Measurements from ENCODE around the gene ANXA2.

The ANXA2 gene

GRCh38 chr15:60387321-60387720 lies 10.5 kb downstream of the ANXA2 start:
- DNase-seq (ENCODE audit: low read depth, low spot score) = no peak
- no peak overlapping the region for H3K9ac ChIP-seq (ENCODE audit: insufficient read length, low read depth)
- TF ChIP-seq SUZ12 (IDR thresholded peaks at IDR 0.05; ENCODE audit: extremely low read depth, insufficient read depth, insufficient read length) (no peak), ZNF274 (IDR thresholded peaks at IDR 0.05; ENCODE audit: low read depth, low read length) (no peak), YY1 (IDR thresholded peaks at IDR 0.05; ENCODE audit: insufficient read depth, insufficient read length) (no peak)
- no peaks in the 10 kb centered on the region for H3K9me3 ChIP-seq (ENCODE audit: insufficient read depth, low read length)
- H3K4me1 ChIP-seq (ENCODE audit: insufficient read depth, insufficient read length) = peaks cover 3% of the 10 kb centered on the region
- H3K4me3 ChIP-seq (ENCODE audit: insufficient read length, low read depth) = no peak overlapping the region
- H3K27me3 ChIP-seq (ENCODE audit: insufficient read depth, insufficient read length) = no peaks in the 10 kb centered on the region
- H3K36me3 ChIP-seq (ENCODE audit: insufficient read depth, insufficient read length, low read length) = peaks cover 88% of the 10 kb centered on the region

- H3K4me3 ChIP-seq (ENCODE audit: insufficient read length, low read depth) = no peak overlapping the region
- H3K36me3 ChIP-seq (ENCODE audit: insufficient read depth, insufficient read length, low read length) = peaks cover 89% of the 10 kb centered on the region
- TF ChIP-seq SUZ12 (IDR thresholded peaks at IDR 0.05; ENCODE audit: extremely low read depth, insufficient read depth, insufficient read length) (no peak), YY1 (IDR thresholded peaks at IDR 0.05; ENCODE audit: insufficient read depth, insufficient read length) (no peak), ZNF274 (IDR thresholded peaks at IDR 0.05; ENCODE audit: low read depth, low read length) (no peak)
- no peak for DNase-seq (ENCODE audit: low read depth, low spot score)
- H3K27me3 ChIP-seq (ENCODE audit: insufficient read depth, insufficient read length) = no peaks in the 10 kb centered on the region
- H3K9ac ChIP-seq (ENCODE audit: insufficient read length, low read depth) = no peak overlapping the region
- H3K9me3 ChIP-seq (ENCODE audit: insufficient read depth, low read length) = no peaks in the 10 kb centered on the region
- peaks cover 3% of the 10 kb centered on the region for H3K4me1 ChIP-seq (ENCODE audit: insufficient read depth, insufficient read length)
Measured at GRCh38 chr15:60386615-60387014, 11.2 kb downstream of the ANXA2 start.

GRCh38 chr15:60385620-60386552 lies 11.9 kb downstream of the ANXA2 start:
- TF ChIP-seq YY1 (IDR thresholded peaks at IDR 0.05; ENCODE audit: insufficient read depth, insufficient read length) (no peak), SUZ12 (IDR thresholded peaks at IDR 0.05; ENCODE audit: extremely low read depth, insufficient read depth, insufficient read length) (no peak), ZNF274 (IDR thresholded peaks at IDR 0.05; ENCODE audit: low read depth, low read length) (no peak)
- no peak for DNase-seq (ENCODE audit: low read depth, low spot score)
- Histone ChIP-seq H3K9ac (ENCODE audit: insufficient read length, low read depth) (no peak overlapping the region), H3K27me3 (ENCODE audit: insufficient read depth, insufficient read length) (no peaks in the 10 kb centered on the region), H3K9me3 (ENCODE audit: insufficient read depth, low read length) (no peaks in the 10 kb centered on the region), H3K4me3 (ENCODE audit: insufficient read length, low read depth) (no peak overlapping the region), H3K4me1 (ENCODE audit: insufficient read depth, insufficient read length) (peaks cover 3% of the 10 kb centered on the region), H3K36me3 (ENCODE audit: insufficient read depth, insufficient read length, low read length) (peaks cover 89% of the 10 kb centered on the region)

GRCh38 chr15:60384526-60385126 lies 13.2 kb downstream of the ANXA2 start:
- TF ChIP-seq ZNF274 (IDR thresholded peaks at IDR 0.05; ENCODE audit: low read depth, low read length) (no peak), YY1 (IDR thresholded peaks at IDR 0.05; ENCODE audit: insufficient read depth, insufficient read length) (no peak), SUZ12 (IDR thresholded peaks at IDR 0.05; ENCODE audit: extremely low read depth, insufficient read depth, insufficient read length) (no peak)
- Histone ChIP-seq H3K27me3 (ENCODE audit: insufficient read depth, insufficient read length) (no peaks in the 10 kb centered on the region), H3K4me1 (ENCODE audit: insufficient read depth, insufficient read length) (peaks cover 3% of the 10 kb centered on the region), H3K9me3 (ENCODE audit: insufficient read depth, low read length) (no peaks in the 10 kb centered on the region), H3K36me3 (ENCODE audit: insufficient read depth, insufficient read length, low read length) (peaks cover 87% of the 10 kb centered on the region), H3K4me3 (ENCODE audit: insufficient read length, low read depth) (no peak overlapping the region), H3K9ac (ENCODE audit: insufficient read length, low read depth) (no peak overlapping the region)
- DNase-seq (ENCODE audit: low read depth, low spot score) = no peak

GRCh38 chr15:60384053-60384452 lies 13.7 kb downstream of the ANXA2 start:
- Histone ChIP-seq H3K27me3 (ENCODE audit: insufficient read depth, insufficient read length) (no peaks in the 10 kb centered on the region), H3K36me3 (ENCODE audit: insufficient read depth, insufficient read length, low read length) (peaks cover 86% of the 10 kb centered on the region), H3K9ac (ENCODE audit: insufficient read length, low read depth) (no peak overlapping the region), H3K4me3 (ENCODE audit: insufficient read length, low read depth) (no peak overlapping the region), H3K9me3 (ENCODE audit: insufficient read depth, low read length) (no peaks in the 10 kb centered on the region), H3K4me1 (ENCODE audit: insufficient read depth, insufficient read length) (peaks cover 3% of the 10 kb centered on the region)
- TF ChIP-seq SUZ12 (IDR thresholded peaks at IDR 0.05; ENCODE audit: extremely low read depth, insufficient read depth, insufficient read length) = no peak
- no peak for TF ChIP-seq YY1 (IDR thresholded peaks at IDR 0.05; ENCODE audit: insufficient read depth, insufficient read length)
- no peak for TF ChIP-seq ZNF274 (IDR thresholded peaks at IDR 0.05; ENCODE audit: low read depth, low read length)
- DNase-seq (ENCODE audit: low read depth, low spot score) = no peak

GRCh38 chr15:60382773-60383674 lies 14.8 kb downstream of the ANXA2 start:
- no peak overlapping the region for H3K9ac ChIP-seq (ENCODE audit: insufficient read length, low read depth)
- H3K9me3 ChIP-seq (ENCODE audit: insufficient read depth, low read length) = no peaks in the 10 kb centered on the region
- H3K27me3 ChIP-seq (ENCODE audit: insufficient read depth, insufficient read length) = no peaks in the 10 kb centered on the region
- TF ChIP-seq ZNF274 (IDR thresholded peaks at IDR 0.05; ENCODE audit: low read depth, low read length) (no peak), YY1 (IDR thresholded peaks at IDR 0.05; ENCODE audit: insufficient read depth, insufficient read length) (no peak), SUZ12 (IDR thresholded peaks at IDR 0.05; ENCODE audit: extremely low read depth, insufficient read depth, insufficient read length) (no peak)
- peaks cover 88% of the 10 kb centered on the region for H3K36me3 ChIP-seq (ENCODE audit: insufficient read depth, insufficient read length, low read length)
- DNase-seq (ENCODE audit: low read depth, low spot score) = no peak
- H3K4me3 ChIP-seq (ENCODE audit: insufficient read length, low read depth) = no peak overlapping the region
- H3K4me1 ChIP-seq (ENCODE audit: insufficient read depth, insufficient read length) = peaks cover 3% of the 10 kb centered on the region
